Measurements from ENCODE around the gene ZNF438. TPM values are rescaled to one million over a fixed set of nuclear protein-coding genes. Genes with fewer than 3 reads are reported as not detected.

Gene ZNF438
- total and polyA plus RNA-seq, 2 of the 8 experiments (the other 6 are each of a cell fraction or from before 2014, with no cell fraction given): 0.95 to 1.7 TPM

GRCh38 chr10:30825495-30825894 is 206.2 kb downstream of the ZNF438 start (continued):
- TF ChIP-seq GABPA (IDR thresholded peaks at IDR 0.05; ENCODE audit: borderline replicate concordance, insufficient read depth, low read length) (no peak), FOSL1 (IDR thresholded peaks at IDR 0.05; ENCODE audit: insufficient read depth, low read depth, low read length) (no peak), RXRA (IDR thresholded peaks at IDR 0.05; ENCODE audit: insufficient read depth, low read depth, low read length) (no peak), CBX5 (IDR thresholded peaks at IDR 0.05; ENCODE audit: low read depth, low read length) (no peak), CHD1 (IDR thresholded peaks at IDR 0.05; ENCODE audit: low read depth, low read length) (no peak), POLR2AphosphoS5 (IDR thresholded peaks at IDR 0.05; ENCODE audit: low read depth, low read length) (no peak), ASH2L (IDR thresholded peaks at IDR 0.05; ENCODE audit: low read length) (no peak), JUN (IDR thresholded peaks at IDR 0.05; ENCODE audit: low read depth, low read length) (no peak), KDM4A (IDR thresholded peaks at IDR 0.05; ENCODE audit: low read depth, low read length, severe bottlenecking) (no peak), CTCF (IDR thresholded peaks at IDR 0.05; ENCODE audit: control extremely low read depth in 1 of 3, insufficient read depth in 1 of 3, low read depth in 1 of 3, low read length in 3 of 3) (no peak)
